Measurements from ENCODE around the gene SLC22A13. TPM values are rescaled to one million over a fixed set of nuclear protein-coding genes. Genes with fewer than 3 reads are reported as not detected.
"Not testable (repeated sequence)": the region's sequence is repeated elsewhere in the genome, so short reads cannot be mapped to it uniquely, and the experiment has no call there.

SLC22A13 gene
- total RNA-seq, 1 donor from 2014 or later, result 0.51 TPM

GRCh38 chr3:38235466-38235865 is 30.1 kb upstream of the SLC22A13 start:
- intact Hi-C loops (cut with micrococcal nuclease), result no loop called here
- Mint-ChIP-seq H3K36me3 (ENCODE audit: low read depth) (peaks cover 90% of the 10 kb centered on the region), H3K9me3 (peaks cover 24% of the 10 kb centered on the region), H3K4me1 (peaks cover 17% of the 10 kb centered on the region), H3K4me3 (no peak overlapping the region), H3K27me3 (no peaks in the 10 kb centered on the region), H3K27ac (no peak overlapping the region)
- POLR2A ChIA-PET, result no interaction called here
- no peak for ATAC-seq (ENCODE audit: low read depth)
- no peak for DNase-seq
- TF ChIP-seq CTCF (IDR thresholded peaks at IDR 0.05), result no peak
- CTCF ChIA-PET, result interaction anchor here (1.5 kb wide), 1 partner anchor 9 kb away, joined by 3 read pairs; no protein-coding TSS in a partner anchor

- H3K36me3 Mint-ChIP-seq (ENCODE audit: low read depth), result peaks cover 84% of the 10 kb centered on the region
- intact Hi-C loops (cut with micrococcal nuclease), result no loop called here
These were observed 27.1 kb upstream of the SLC22A13 start for GRCh38 chr3:38238416-38239008.

GRCh38 chr3:38242812-38243211 is 22.8 kb upstream of the SLC22A13 start:
- POLR2A ChIA-PET; CTCF ChIA-PET; H3K27me3 Mint-ChIP-seq; H3K4me1 Mint-ChIP-seq; H3K27ac Mint-ChIP-seq; intact Hi-C loops (cut with micrococcal nuclease); H3K4me3 Mint-ChIP-seq; DNase-seq; ATAC-seq (ENCODE audit: low read depth): not testable (repeated sequence)
- H3K36me3 Mint-ChIP-seq (ENCODE audit: low read depth), result peaks cover 80% of the 10 kb centered on the region
- H3K9me3 Mint-ChIP-seq, result peaks cover 11% of the 10 kb centered on the region

More at GRCh38 chr3:38238416-38239008, 27.1 kb upstream of the SLC22A13 start:
- CTCF ChIA-PET, result interaction anchor here (1.3 kb wide), 1 partner anchor 123 kb away, joined by 3 read pairs; no protein-coding TSS in a partner anchor
- POLR2A ChIA-PET, result no interaction called here
- Mint-ChIP-seq H3K27ac (no peak overlapping the region), H3K4me1 (peaks cover 9% of the 10 kb centered on the region), H3K9me3 (peaks cover 24% of the 10 kb centered on the region), H3K4me3 (no peak overlapping the region), H3K27me3 (no peaks in the 10 kb centered on the region)
- DNase-seq (no peak), ATAC-seq (ENCODE audit: low read depth) (no peak)
- no peak for TF ChIP-seq CTCF (IDR thresholded peaks at IDR 0.05)

- ATAC-seq (ENCODE audit: low read depth) (no peak), DNase-seq (no peak)
- no peak for TF ChIP-seq CTCF (IDR thresholded peaks at IDR 0.05)
- Mint-ChIP-seq H3K4me3 (no peak overlapping the region), H3K27ac (no peak overlapping the region), H3K36me3 (ENCODE audit: low read depth) (peaks cover 78% of the 10 kb centered on the region), H3K27me3 (no peaks in the 10 kb centered on the region), H3K4me1 (no peaks in the 10 kb centered on the region), H3K9me3 (no peaks in the 10 kb centered on the region)
- intact Hi-C loops (cut with micrococcal nuclease), result no loop called here
- ChIA-PET CTCF (no interaction called here), POLR2A (no interaction called here)
These were observed 19.7 kb upstream of the SLC22A13 start for GRCh38 chr3:38245930-38246329.

- no peak for ATAC-seq (ENCODE audit: low read depth)
- ChIA-PET CTCF (interaction anchor here (1.4 kb wide), 1 partner anchor 129 kb away, joined by 4 read pairs; no protein-coding TSS in a partner anchor), POLR2A (no interaction called here)
- Mint-ChIP-seq H3K9me3 (no peaks in the 10 kb centered on the region), H3K4me1 (no peaks in the 10 kb centered on the region), H3K4me3 (no peak overlapping the region), H3K27me3 (no peaks in the 10 kb centered on the region), H3K27ac (no peak overlapping the region), H3K36me3 (ENCODE audit: low read depth) (peaks cover 86% of the 10 kb centered on the region)
- intact Hi-C loops (cut with micrococcal nuclease), result no loop called here
- TF ChIP-seq CTCF (IDR thresholded peaks at IDR 0.05), result no peak
- DNase-seq, result no peak
These were observed 18.1 kb upstream of the SLC22A13 start for GRCh38 chr3:38247366-38248035.

All from activated B cell treated with CpG ODN at 0.5 μM for 24 hours (primary cell).